ENCODE measurements around the gene ADGRL3.

ADGRL3 gene

DNA sequence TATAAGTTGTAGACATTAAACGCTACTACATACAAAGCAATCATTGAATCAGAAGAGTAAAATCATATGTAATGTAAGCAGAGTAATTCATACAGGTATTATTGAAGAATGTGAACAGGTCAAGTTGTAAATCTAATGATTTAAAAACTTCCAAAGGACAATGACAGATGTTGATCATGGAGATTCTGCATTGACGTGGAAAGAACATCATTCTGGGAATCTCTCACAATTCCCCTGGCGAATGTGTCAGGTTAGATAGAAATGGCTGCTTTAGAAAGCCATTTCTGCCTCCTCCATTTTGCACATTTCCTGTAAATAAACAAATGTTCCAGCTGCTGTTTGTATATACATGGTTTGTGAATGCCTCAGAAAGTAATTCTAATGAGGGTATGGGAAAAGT, 719.4 kb downstream of the ADGRL3 start:
- H3K9ac ChIP-seq (ENCODE audit: low read length), result no peak overlapping the region
- no peaks in the 10 kb centered on the region for H3K4me1 ChIP-seq (ENCODE audit: insufficient read depth, low read length)
- H3K27me3 ChIP-seq (ENCODE audit: control insufficient read depth in 1 of 2, insufficient read depth in 2 of 2, low read length in 2 of 2), result no peaks in the 10 kb centered on the region
- no peak overlapping the region for H3K27ac ChIP-seq (ENCODE audit: low read depth, low read length)
- no peaks in the 10 kb centered on the region for H3K36me3 ChIP-seq (ENCODE audit: insufficient read depth, low read length)
- no peaks in the 10 kb centered on the region for H3K9me3 ChIP-seq (ENCODE audit: low read length)
- H3K4me3 ChIP-seq (ENCODE audit: low read depth in 1 of 2, low read length in 2 of 2), result no peak overlapping the region

DNA sequence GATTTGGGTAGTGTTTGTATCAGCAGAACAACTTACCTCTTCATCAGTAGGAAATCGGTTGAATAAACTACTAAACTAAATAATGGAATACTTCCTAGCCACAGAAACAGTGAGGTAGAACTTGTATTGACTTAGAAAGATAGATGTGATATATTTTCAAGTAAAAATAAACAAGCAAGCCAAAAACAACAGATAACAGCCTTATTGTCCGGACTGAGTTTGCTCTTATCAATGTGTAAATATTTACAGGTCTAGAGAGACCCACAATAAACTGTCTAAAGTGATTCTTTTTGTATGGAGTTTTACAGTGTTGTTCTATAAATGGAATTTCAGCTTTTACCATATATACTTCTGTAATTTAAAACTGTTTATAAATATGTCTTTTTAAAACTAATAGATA, 721.8 kb downstream of the ADGRL3 start:
- Histone ChIP-seq H3K9me3 (ENCODE audit: low read length) (no peaks in the 10 kb centered on the region), H3K27ac (ENCODE audit: low read depth, low read length) (no peak overlapping the region), H3K36me3 (ENCODE audit: insufficient read depth, low read length) (no peaks in the 10 kb centered on the region), H3K4me1 (ENCODE audit: insufficient read depth, low read length) (no peaks in the 10 kb centered on the region), H3K4me3 (ENCODE audit: low read depth in 1 of 2, low read length in 2 of 2) (no peak overlapping the region), H3K9ac (ENCODE audit: low read length) (no peak overlapping the region), H3K27me3 (ENCODE audit: control insufficient read depth in 1 of 2, insufficient read depth in 2 of 2, low read length in 2 of 2) (no peaks in the 10 kb centered on the region)

DNA sequence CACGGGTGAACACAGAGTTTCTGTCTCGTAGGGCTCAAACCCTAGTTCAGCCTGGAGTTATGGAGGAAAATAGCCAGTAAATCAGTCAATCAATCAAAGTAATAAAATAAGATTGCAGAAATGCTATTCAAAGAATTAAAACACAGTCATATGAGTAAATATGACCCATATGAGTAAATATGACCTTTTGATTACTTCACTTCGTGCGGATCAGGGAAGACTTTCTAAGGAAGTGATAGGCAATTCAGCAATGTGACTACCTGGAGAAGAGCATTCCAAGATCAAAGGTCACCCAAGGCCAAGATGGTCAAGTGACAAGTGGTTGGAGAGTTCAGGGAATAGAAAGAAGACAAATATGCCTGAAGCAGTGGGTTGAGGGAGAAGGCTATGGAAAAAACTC, 722.6 kb downstream of the ADGRL3 start:
- no peaks in the 10 kb centered on the region for H3K36me3 ChIP-seq (ENCODE audit: insufficient read depth, low read length)
- no peak overlapping the region for H3K9ac ChIP-seq (ENCODE audit: low read length)
- H3K9me3 ChIP-seq (ENCODE audit: low read length), result no peaks in the 10 kb centered on the region
- H3K27ac ChIP-seq (ENCODE audit: low read depth, low read length), result no peak overlapping the region
- no peaks in the 10 kb centered on the region for H3K4me1 ChIP-seq (ENCODE audit: insufficient read depth, low read length)
- H3K27me3 ChIP-seq (ENCODE audit: control insufficient read depth in 1 of 2, insufficient read depth in 2 of 2, low read length in 2 of 2), result no peaks in the 10 kb centered on the region
- H3K4me3 ChIP-seq (ENCODE audit: low read depth in 1 of 2, low read length in 2 of 2), result no peak overlapping the region

DNA sequence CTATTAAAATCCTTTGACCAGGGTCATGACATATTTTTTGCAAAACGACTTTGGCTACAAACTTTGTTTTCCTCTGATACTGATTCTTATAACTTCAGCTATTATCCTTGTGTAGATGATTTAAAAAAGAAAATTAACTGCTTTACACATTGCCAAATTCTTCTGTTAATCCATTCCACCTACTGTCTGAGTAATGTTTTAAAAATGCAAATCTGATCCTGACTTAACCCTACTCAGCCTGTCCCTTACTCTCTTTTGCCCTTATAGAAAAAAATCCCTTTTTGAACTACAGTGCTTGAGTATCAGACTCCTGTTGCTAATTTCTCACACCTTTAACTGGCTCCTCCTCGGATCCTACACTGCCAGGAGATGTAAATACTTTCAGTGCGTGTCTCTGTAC, 723.1 kb downstream of the ADGRL3 start:
- Histone ChIP-seq H3K4me3 (ENCODE audit: low read depth in 1 of 2, low read length in 2 of 2) (no peak overlapping the region), H3K36me3 (ENCODE audit: insufficient read depth, low read length) (no peaks in the 10 kb centered on the region), H3K4me1 (ENCODE audit: insufficient read depth, low read length) (no peaks in the 10 kb centered on the region), H3K27ac (ENCODE audit: low read depth, low read length) (no peak overlapping the region), H3K27me3 (ENCODE audit: control insufficient read depth in 1 of 2, insufficient read depth in 2 of 2, low read length in 2 of 2) (no peaks in the 10 kb centered on the region), H3K9ac (ENCODE audit: low read length) (no peak overlapping the region), H3K9me3 (ENCODE audit: low read length) (no peaks in the 10 kb centered on the region)

DNA sequence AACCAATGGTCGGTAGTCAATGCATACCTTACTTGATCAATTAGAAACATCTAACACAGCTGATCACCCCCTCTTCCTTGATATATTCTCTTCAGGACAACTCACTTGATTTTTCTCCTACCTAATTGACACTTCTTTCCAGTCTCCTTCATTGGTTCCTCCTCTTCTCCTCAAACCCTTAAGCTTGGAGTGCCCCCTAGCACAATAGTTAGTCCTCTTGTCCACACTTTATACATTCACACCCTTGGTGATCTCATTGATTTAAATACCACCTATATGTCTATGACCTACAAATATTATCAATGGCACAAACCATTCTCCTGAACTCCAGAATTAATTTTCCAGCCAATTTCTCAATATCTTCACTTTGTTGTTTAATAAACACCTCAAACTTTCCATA, 724.0 kb downstream of the ADGRL3 start:
- Histone ChIP-seq H3K4me3 (ENCODE audit: low read depth in 1 of 2, low read length in 2 of 2) (no peak overlapping the region), H3K27ac (ENCODE audit: low read depth, low read length) (no peak overlapping the region), H3K36me3 (ENCODE audit: insufficient read depth, low read length) (no peaks in the 10 kb centered on the region), H3K27me3 (ENCODE audit: control insufficient read depth in 1 of 2, insufficient read depth in 2 of 2, low read length in 2 of 2) (no peaks in the 10 kb centered on the region), H3K9me3 (ENCODE audit: low read length) (no peaks in the 10 kb centered on the region), H3K9ac (ENCODE audit: low read length) (no peak overlapping the region), H3K4me1 (ENCODE audit: insufficient read depth, low read length) (no peaks in the 10 kb centered on the region)

DNA sequence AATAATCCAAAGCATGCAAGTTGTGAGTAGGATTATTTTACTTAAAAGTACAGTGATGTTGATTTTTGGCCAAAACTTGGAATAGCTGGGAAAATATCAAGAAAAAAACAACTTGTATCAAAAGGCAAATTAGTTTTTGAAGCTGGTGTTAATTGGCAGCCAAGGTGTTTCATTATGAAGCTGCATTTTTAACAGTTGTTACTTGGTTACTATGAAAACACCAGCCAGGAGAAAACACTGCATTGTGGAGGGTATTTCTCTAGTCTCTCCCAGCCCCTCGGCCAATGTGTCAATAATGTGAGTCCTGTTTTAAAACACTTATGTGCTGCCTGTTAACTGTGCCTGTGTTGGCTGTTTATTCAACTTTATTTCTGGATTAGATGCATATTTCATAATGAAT, 733.4 kb downstream of the ADGRL3 start:
- H3K36me3 ChIP-seq (ENCODE audit: insufficient read depth, low read length), result no peaks in the 10 kb centered on the region
- H3K27me3 ChIP-seq (ENCODE audit: control insufficient read depth in 1 of 2, insufficient read depth in 2 of 2, low read length in 2 of 2), result no peaks in the 10 kb centered on the region
- no peaks in the 10 kb centered on the region for H3K4me1 ChIP-seq (ENCODE audit: insufficient read depth, low read length)
- H3K9ac ChIP-seq (ENCODE audit: low read length), result no peak overlapping the region
- H3K27ac ChIP-seq (ENCODE audit: low read depth, low read length), result no peak overlapping the region
- H3K4me3 ChIP-seq (ENCODE audit: low read depth in 1 of 2, low read length in 2 of 2), result no peak overlapping the region
- no peaks in the 10 kb centered on the region for H3K9me3 ChIP-seq (ENCODE audit: low read length)

DNA sequence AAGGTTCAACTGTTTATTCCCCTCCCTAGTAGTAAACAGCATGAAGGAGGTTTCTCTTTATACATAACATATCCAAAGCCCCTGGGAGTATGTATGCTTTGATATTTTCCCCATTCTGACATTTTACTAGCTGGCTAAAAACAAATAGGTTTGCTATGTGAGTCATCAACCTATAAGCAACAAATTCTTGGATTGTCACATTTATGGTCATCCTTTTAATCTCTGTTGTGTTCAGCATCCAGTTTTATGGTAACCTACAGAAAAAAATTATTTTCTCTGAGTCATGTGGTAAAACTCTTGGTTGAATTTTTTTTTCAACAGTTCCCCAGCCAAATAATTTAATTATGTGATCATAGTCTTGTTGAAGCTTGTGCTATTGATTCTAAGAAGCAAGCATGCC, 734.1 kb downstream of the ADGRL3 start:
- H3K27me3 ChIP-seq (ENCODE audit: control insufficient read depth in 1 of 2, insufficient read depth in 2 of 2, low read length in 2 of 2), result no peaks in the 10 kb centered on the region
- H3K36me3 ChIP-seq (ENCODE audit: insufficient read depth, low read length), result no peaks in the 10 kb centered on the region
- H3K9me3 ChIP-seq (ENCODE audit: low read length), result no peaks in the 10 kb centered on the region
- no peak overlapping the region for H3K4me3 ChIP-seq (ENCODE audit: low read depth in 1 of 2, low read length in 2 of 2)
- no peak overlapping the region for H3K9ac ChIP-seq (ENCODE audit: low read length)
- H3K27ac ChIP-seq (ENCODE audit: low read depth, low read length), result no peak overlapping the region
- no peaks in the 10 kb centered on the region for H3K4me1 ChIP-seq (ENCODE audit: insufficient read depth, low read length)

DNA sequence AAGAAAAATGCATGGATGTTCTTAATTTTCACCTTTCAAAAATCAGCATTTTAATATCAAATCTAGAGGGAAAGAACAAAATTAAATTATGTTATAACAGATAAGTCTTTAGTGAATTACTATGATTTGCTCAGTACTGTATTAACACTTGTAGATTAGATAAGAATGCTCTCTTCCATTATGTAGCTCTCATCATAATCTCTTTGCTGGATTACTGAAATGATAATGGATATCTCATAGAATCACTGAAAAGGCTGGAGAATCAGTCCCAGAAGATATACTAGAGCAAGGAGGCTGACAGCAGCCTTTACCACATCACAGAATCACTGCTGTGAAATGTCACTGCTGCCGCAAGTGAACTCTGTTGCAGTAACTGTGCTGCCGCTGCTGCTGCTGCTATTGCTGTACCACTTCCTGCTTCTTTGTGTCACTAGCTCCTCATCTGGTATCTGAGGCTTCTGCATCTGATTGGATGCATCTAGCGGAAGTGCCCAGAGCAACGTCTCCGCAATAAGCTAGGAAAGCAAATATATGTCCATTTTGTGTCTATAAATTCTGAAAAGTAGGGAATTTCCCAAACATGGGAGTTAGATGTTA, 738.2 kb downstream of the ADGRL3 start:
- Histone ChIP-seq H3K9me3 (ENCODE audit: low read length) (no peaks in the 10 kb centered on the region), H3K9ac (ENCODE audit: low read length) (no peak overlapping the region), H3K4me1 (ENCODE audit: insufficient read depth, low read length) (no peaks in the 10 kb centered on the region), H3K4me3 (ENCODE audit: low read depth in 1 of 2, low read length in 2 of 2) (no peak overlapping the region), H3K36me3 (ENCODE audit: insufficient read depth, low read length) (no peaks in the 10 kb centered on the region), H3K27ac (ENCODE audit: low read depth, low read length) (no peak overlapping the region), H3K27me3 (ENCODE audit: control insufficient read depth in 1 of 2, insufficient read depth in 2 of 2, low read length in 2 of 2) (no peaks in the 10 kb centered on the region)

DNA sequence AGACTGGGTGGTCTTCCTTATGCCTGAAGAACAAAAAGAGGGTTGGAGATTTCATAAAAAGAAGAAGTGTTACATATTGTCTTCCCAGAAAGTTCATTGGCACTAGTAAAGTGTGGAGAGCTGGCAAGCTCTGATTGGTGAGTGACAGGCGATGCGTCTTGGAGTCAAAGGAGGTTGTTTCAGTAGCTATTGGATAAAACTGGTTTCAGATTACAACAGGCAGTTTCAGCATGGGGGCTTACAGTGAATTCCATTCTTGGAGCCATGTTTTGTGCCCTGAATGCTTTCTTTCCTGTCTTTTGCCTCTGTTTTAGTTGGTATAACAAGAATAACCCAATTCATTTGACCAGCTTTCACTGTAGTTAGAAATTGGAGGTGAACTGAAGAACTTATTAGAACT, 750.5 kb downstream of the ADGRL3 start:
- Histone ChIP-seq H3K27ac (ENCODE audit: low read depth, low read length) (no peak overlapping the region), H3K9ac (ENCODE audit: low read length) (no peak overlapping the region), H3K4me3 (ENCODE audit: low read depth in 1 of 2, low read length in 2 of 2) (no peak overlapping the region), H3K4me1 (ENCODE audit: insufficient read depth, low read length) (no peaks in the 10 kb centered on the region), H3K36me3 (ENCODE audit: insufficient read depth, low read length) (no peaks in the 10 kb centered on the region), H3K27me3 (ENCODE audit: control insufficient read depth in 1 of 2, insufficient read depth in 2 of 2, low read length in 2 of 2) (no peaks in the 10 kb centered on the region), H3K9me3 (ENCODE audit: low read length) (no peaks in the 10 kb centered on the region)

DNA sequence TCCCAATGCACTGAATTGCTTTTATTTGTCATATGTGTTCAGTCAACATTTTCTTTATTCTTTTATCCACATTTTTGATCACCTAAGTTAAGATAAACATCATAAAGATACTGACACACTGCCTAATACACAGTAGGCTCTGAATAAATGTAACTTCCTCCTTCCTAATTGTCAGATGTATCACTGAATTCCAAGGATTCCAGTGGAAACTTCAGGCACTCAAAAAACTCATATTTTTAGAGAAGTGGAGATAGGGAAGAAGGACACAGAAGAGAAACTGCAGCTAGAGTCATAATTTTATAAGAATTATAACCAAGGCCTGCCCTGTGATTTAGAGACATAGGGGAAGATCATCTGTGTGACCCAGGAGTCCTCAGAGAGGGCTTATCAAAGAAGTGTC, 753.3 kb downstream of the ADGRL3 start:
- Histone ChIP-seq H3K4me1 (ENCODE audit: insufficient read depth, low read length) (no peaks in the 10 kb centered on the region), H3K4me3 (ENCODE audit: low read depth in 1 of 2, low read length in 2 of 2) (no peak overlapping the region), H3K9me3 (ENCODE audit: low read length) (no peaks in the 10 kb centered on the region), H3K9ac (ENCODE audit: low read length) (no peak overlapping the region), H3K27me3 (ENCODE audit: control insufficient read depth in 1 of 2, insufficient read depth in 2 of 2, low read length in 2 of 2) (no peaks in the 10 kb centered on the region), H3K36me3 (ENCODE audit: insufficient read depth, low read length) (no peaks in the 10 kb centered on the region), H3K27ac (ENCODE audit: low read depth, low read length) (no peak overlapping the region)

DNA sequence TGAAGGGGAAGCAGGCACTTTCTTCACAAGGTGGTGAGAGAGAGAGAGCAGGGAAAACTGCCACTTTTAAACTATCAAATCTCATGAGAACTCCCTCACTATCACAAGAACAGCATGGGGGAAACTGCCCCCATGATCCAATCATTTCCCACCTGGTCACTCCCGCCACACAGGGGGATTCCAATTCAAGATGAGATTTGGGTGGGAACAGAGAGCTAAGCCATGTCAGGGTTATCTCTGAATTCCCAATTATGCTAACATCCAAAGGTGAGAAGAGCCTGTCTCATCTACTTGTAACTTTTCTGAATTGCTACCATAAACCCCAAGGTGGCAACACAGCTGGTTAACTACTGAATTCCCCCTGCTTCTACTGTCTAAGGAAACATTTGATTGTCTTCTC, 758.5 kb downstream of the ADGRL3 start:
- H3K9me3 ChIP-seq (ENCODE audit: low read length), result no peaks in the 10 kb centered on the region
- no peak overlapping the region for H3K27ac ChIP-seq (ENCODE audit: low read depth, low read length)
- no peak overlapping the region for H3K9ac ChIP-seq (ENCODE audit: low read length)
- H3K4me3 ChIP-seq (ENCODE audit: low read depth in 1 of 2, low read length in 2 of 2), result no peak overlapping the region
- no peaks in the 10 kb centered on the region for H3K27me3 ChIP-seq (ENCODE audit: control insufficient read depth in 1 of 2, insufficient read depth in 2 of 2, low read length in 2 of 2)
- no peaks in the 10 kb centered on the region for H3K4me1 ChIP-seq (ENCODE audit: insufficient read depth, low read length)
- H3K36me3 ChIP-seq (ENCODE audit: insufficient read depth, low read length), result no peaks in the 10 kb centered on the region

DNA sequence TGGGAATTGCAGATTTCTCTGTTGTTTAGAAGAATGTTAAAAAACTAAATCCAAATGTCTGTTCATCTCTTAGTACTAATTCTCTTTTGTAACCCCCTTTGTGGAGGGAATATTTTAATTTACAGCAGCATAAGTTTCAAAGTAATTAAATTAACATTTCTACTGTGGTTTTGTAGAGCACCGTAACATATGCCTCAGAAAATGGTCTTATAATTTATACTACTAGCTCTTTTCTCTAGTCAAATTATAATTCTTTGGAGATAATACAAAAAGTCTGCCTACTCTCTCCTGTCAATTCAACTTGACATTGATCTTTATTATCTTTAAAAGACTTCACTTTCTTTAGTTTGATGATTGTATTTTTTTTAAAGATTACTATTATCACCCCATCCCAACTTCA, 759.0 kb downstream of the ADGRL3 start:
- Histone ChIP-seq H3K27ac (ENCODE audit: low read depth, low read length) (no peak overlapping the region), H3K4me1 (ENCODE audit: insufficient read depth, low read length) (no peaks in the 10 kb centered on the region), H3K36me3 (ENCODE audit: insufficient read depth, low read length) (no peaks in the 10 kb centered on the region), H3K9ac (ENCODE audit: low read length) (no peak overlapping the region), H3K9me3 (ENCODE audit: low read length) (no peaks in the 10 kb centered on the region), H3K27me3 (ENCODE audit: control insufficient read depth in 1 of 2, insufficient read depth in 2 of 2, low read length in 2 of 2) (no peaks in the 10 kb centered on the region), H3K4me3 (ENCODE audit: low read depth in 1 of 2, low read length in 2 of 2) (no peak overlapping the region)

Measured in muscle layer of colon (tissue), 2 donors.